ENCODE results near the gene CNIH4.
A peak's percentile ranks its signal among the peaks of the same experiment; 100 is the strongest.

CNIH4 gene

GRCh38 chr1:224356685-224357625 lies at the start of gene CNIH4 (continued):
- no peak; the same call in 1 of the 2 replicates for TF ChIP-seq GLIS1 (tag by site-specific recombination; IDR thresholded peaks at IDR 0.05)
- no peak for TF ChIP-seq ZNF510 (tag by site-specific recombination; IDR thresholded peaks at IDR 0.05; ENCODE audit: insufficient replicate concordance)
- 0 out of 2 replicates have a peak, but pooled peaks have one; percentile 59 for TF ChIP-seq KLF10 (tag by site-specific recombination; IDR thresholded peaks at IDR 0.05)
- TF ChIP-seq, protein P1, sequence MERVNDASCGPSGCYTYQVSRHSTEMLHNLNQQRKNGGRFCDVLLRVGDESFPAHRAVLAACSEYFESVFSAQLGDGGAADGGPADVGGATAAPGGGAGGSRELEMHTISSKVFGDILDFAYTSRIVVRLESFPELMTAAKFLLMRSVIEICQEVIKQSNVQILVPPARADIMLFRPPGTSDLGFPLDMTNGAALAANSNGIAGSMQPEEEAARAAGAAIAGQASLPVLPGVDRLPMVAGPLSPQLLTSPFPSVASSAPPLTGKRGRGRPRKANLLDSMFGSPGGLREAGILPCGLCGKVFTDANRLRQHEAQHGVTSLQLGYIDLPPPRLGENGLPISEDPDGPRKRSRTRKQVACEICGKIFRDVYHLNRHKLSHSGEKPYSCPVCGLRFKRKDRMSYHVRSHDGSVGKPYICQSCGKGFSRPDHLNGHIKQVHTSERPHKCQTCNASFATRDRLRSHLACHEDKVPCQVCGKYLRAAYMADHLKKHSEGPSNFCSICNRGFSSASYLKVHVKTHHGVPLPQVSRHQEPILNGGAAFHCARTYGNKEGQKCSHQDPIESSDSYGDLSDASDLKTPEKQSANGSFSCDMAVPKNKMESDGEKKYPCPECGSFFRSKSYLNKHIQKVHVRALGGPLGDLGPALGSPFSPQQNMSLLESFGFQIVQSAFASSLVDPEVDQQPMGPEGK (tag by site-specific recombination; IDR thresholded peaks at IDR 0.05): peak; percentile 83
- no peak for TF ChIP-seq ZNF473 (tag by site-specific recombination; IDR thresholded peaks at IDR 0.05)
- TF ChIP-seq KLF16 (tag by site-specific recombination; IDR thresholded peaks at IDR 0.05): peak; percentile 63
- no peak for TF ChIP-seq ZNF112 (tag by site-specific recombination; IDR thresholded peaks at IDR 0.05)
- TF ChIP-seq ZNF121 (tag by site-specific recombination; IDR thresholded peaks at IDR 0.05): peak; percentile 30
- no peak for TF ChIP-seq TRIM28 (IDR thresholded peaks at IDR 0.05; ENCODE audit: borderline replicate concordance, low read length)
- TF ChIP-seq, protein P2, sequence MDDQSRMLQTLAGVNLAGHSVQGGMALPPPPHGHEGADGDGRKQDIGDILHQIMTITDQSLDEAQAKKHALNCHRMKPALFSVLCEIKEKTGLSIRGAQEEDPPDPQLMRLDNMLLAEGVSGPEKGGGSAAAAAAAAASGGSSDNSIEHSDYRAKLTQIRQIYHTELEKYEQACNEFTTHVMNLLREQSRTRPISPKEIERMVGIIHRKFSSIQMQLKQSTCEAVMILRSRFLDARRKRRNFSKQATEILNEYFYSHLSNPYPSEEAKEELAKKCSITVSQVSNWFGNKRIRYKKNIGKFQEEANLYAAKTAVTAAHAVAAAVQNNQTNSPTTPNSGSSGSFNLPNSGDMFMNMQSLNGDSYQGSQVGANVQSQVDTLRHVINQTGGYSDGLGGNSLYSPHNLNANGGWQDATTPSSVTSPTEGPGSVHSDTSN (CRISPR knock-in tag; IDR thresholded peaks at IDR 0.05): no peak; the same call in 1 of the 2 replicates
- TF ChIP-seq, protein P3, sequence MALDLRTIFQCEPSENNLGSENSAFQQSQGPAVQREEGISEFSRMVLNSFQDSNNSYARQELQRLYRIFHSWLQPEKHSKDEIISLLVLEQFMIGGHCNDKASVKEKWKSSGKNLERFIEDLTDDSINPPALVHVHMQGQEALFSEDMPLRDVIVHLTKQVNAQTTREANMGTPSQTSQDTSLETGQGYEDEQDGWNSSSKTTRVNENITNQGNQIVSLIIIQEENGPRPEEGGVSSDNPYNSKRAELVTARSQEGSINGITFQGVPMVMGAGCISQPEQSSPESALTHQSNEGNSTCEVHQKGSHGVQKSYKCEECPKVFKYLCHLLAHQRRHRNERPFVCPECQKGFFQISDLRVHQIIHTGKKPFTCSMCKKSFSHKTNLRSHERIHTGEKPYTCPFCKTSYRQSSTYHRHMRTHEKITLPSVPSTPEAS (tag by site-specific recombination; IDR thresholded peaks at IDR 0.05): no peak
- TF ChIP-seq ZNF48 (tag by site-specific recombination; IDR thresholded peaks at IDR 0.05): no peak
- TF ChIP-seq ZNF426 (tag by site-specific recombination; IDR thresholded peaks at IDR 0.05): no peak
- TF ChIP-seq HOXD13 (CRISPR knock-in tag; IDR thresholded peaks at IDR 0.05; ENCODE audit: borderline replicate concordance): no peak
- no peak for TF ChIP-seq ZNF221 (tag by site-specific recombination; IDR thresholded peaks at IDR 0.05; ENCODE audit: borderline replicate concordance)
- TF ChIP-seq, protein P4, sequence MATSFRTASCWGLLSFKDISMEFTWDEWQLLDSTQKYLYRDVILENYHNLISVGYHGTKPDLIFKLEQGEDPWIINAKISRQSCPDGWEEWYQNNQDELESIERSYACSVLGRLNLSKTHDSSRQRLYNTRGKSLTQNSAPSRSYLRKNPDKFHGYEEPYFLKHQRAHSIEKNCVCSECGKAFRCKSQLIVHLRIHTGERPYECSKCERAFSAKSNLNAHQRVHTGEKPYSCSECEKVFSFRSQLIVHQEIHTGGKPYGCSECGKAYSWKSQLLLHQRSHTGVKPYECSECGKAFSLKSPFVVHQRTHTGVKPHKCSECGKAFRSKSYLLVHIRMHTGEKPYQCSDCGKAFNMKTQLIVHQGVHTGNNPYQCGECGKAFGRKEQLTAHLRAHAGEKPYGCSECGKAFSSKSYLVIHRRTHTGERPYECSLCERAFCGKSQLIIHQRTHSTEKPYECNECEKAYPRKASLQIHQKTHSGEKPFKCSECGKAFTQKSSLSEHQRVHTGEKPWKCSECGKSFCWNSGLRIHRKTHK (tag by site-specific recombination; IDR thresholded peaks at IDR 0.05): no peak
- TF ChIP-seq, protein P5, sequence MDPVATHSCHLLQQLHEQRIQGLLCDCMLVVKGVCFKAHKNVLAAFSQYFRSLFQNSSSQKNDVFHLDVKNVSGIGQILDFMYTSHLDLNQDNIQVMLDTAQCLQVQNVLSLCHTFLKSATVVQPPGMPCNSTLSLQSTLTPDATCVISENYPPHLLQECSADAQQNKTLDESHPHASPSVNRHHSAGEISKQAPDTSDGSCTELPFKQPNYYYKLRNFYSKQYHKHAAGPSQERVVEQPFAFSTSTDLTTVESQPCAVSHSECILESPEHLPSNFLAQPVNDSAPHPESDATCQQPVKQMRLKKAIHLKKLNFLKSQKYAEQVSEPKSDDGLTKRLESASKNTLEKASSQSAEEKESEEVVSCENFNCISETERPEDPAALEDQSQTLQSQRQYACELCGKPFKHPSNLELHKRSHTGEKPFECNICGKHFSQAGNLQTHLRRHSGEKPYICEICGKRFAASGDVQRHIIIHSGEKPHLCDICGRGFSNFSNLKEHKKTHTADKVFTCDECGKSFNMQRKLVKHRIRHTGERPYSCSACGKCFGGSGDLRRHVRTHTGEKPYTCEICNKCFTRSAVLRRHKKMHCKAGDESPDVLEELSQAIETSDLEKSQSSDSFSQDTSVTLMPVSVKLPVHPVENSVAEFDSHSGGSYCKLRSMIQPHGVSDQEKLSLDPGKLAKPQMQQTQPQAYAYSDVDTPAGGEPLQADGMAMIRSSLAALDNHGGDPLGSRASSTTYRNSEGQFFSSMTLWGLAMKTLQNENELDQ (tag by site-specific recombination; IDR thresholded peaks at IDR 0.05; ENCODE audit: low read depth): no peak
- no peak for TF ChIP-seq ZNF18 (tag by site-specific recombination; IDR thresholded peaks at IDR 0.05)
- no peak for TF ChIP-seq ZNF621 (tag by site-specific recombination; IDR thresholded peaks at IDR 0.05)
- no peak for TF ChIP-seq MYNN (tag by site-specific recombination; IDR thresholded peaks at IDR 0.05; ENCODE audit: borderline replicate concordance)
- no peak for TF ChIP-seq ZNF654 (tag by site-specific recombination; IDR thresholded peaks at IDR 0.05; ENCODE audit: low read depth)
- TF ChIP-seq ZNF521 (tag by site-specific recombination; IDR thresholded peaks at IDR 0.05): no peak
- TF ChIP-seq TCF7L2 (IDR thresholded peaks at IDR 0.05; ENCODE audit: borderline replicate concordance, low read depth, low read length): peak; percentile 30; the same call in 1 of the 2 replicates
- TF ChIP-seq ZNF146 (tag by site-specific recombination; IDR thresholded peaks at IDR 0.05): peak; percentile 26; the same call in 1 of the 2 replicates
- TF ChIP-seq ZNF610 (tag by site-specific recombination; IDR thresholded peaks at IDR 0.05; ENCODE audit: borderline replicate concordance): peak; percentile 99
- TF ChIP-seq ZNF211 (tag by site-specific recombination; IDR thresholded peaks at IDR 0.05; ENCODE audit: low read depth): no peak
- no peak for TF ChIP-seq ZNF701 (tag by site-specific recombination; IDR thresholded peaks at IDR 0.05)
- TF ChIP-seq SALL2 (tag by site-specific recombination; IDR thresholded peaks at IDR 0.05; ENCODE audit: borderline replicate concordance): no peak
- no peak for TF ChIP-seq BCL11B (tag by site-specific recombination; IDR thresholded peaks at IDR 0.05; ENCODE audit: low read depth)

Measured in HEK293 (cell line).